CD4-positive, alpha-beta T cell (primary cell): ENCODE data around the gene CDT1. TPM values are rescaled to one million over a fixed set of nuclear protein-coding genes. Genes with fewer than 3 reads are reported as not detected.

Source experiments
- ATAC-seq: fragments of 200-7000 bp; cut with Tn5 transposase; one replicate; pipeline ENCODE4 v1.10.0; 2022; ENCODE audit warnings: mild to moderate bottlenecking; ENCODE audit not compliant: poor library complexity
- CTCF ChIA-PET: fragments of 350-600 bp; sonication (Branson Sonifier 250); formaldehyde crosslinking; loops from one replicate; lab custom pipeline; 2021; ENCODE audit warnings: antibody characterized with exemption, inconsistent platforms; lab: Charles Lee
- POLR2A ChIA-PET: fragments of 350-600 bp; sonication (Branson Sonifier 250); formaldehyde crosslinking; loops from one replicate; lab custom pipeline; 2021; ENCODE audit warnings: antibody characterized with exemption, inconsistent platforms; lab: Charles Lee
- DNase-seq, 14 experiments: peaks; one replicate each; pipeline ENCODE4 v3.0.0-alpha.2; 2013 to 2020; ENCODE audit warnings: mixed read lengths in 2 of 14
- H3K27ac ChIP-seq, 2 donors: one replicate each; pipeline versions ENCODE4 v1.5.1 to v1.7.0; 2013; ENCODE audit warnings: low read length in 2 of 2, low read depth in 1 of 2, mild to moderate bottlenecking in 1 of 2
- H3K27me3 ChIP-seq, 2 experiments: 1 replicate in 1 of 2; 2 replicates in 1 of 2; pipeline versions ENCODE4 v1.6.1 to v1.7.0; 2013; ENCODE audit warnings: low read length in 2 of 2, control low read depth in 1 of 2, mild to moderate bottlenecking in 1 of 2, moderate library complexity in 1 of 2; ENCODE audit not compliant: insufficient read depth in 2 of 2, control insufficient read depth in 1 of 2
- H3K36me3 ChIP-seq: one replicate; pipeline ENCODE4 v1.6.1; 2013; ENCODE audit warnings: low read length, control low read depth; ENCODE audit not compliant: insufficient read depth
- H3K4me1 ChIP-seq: one replicate; pipeline ENCODE4 v1.6.1; 2013; ENCODE audit warnings: low read length, control low read depth; ENCODE audit not compliant: insufficient read depth
- H3K4me3 ChIP-seq: one replicate; pipeline ENCODE4 v1.5.1; 2013; ENCODE audit warnings: mild to moderate bottlenecking, low read length, moderate library complexity
- H3K9me3 ChIP-seq, 2 experiments: 1 replicate in 1 of 2; 2 replicates in 1 of 2; pipeline versions ENCODE4 v1.6.1 to v1.7.0; 2013; ENCODE audit warnings: low read length in 2 of 2, mild to moderate bottlenecking in 2 of 2, control low read depth in 1 of 2, moderate library complexity in 1 of 2; ENCODE audit not compliant: control insufficient read depth in 1 of 2, insufficient read depth in 1 of 2
- H3K27ac Mint-ChIP-seq: one replicate; pipeline ENCODE4 v1.8.0; 2020; ENCODE audit warnings: mixed read lengths
- H3K27me3 Mint-ChIP-seq: one replicate; pipeline ENCODE4 v1.8.0; 2021; ENCODE audit warnings: mixed read lengths
- H3K36me3 Mint-ChIP-seq: one replicate; pipeline ENCODE4 v1.8.0; 2021; ENCODE audit warnings: low read depth, mixed read lengths
- H3K4me1 Mint-ChIP-seq: one replicate; pipeline ENCODE4 v1.8.0; 2021; ENCODE audit warnings: low read depth, mixed read lengths
- H3K4me3 Mint-ChIP-seq: one replicate; pipeline ENCODE4 v1.8.0; 2020; ENCODE audit warnings: mild to moderate bottlenecking, mixed read lengths
- H3K9me3 Mint-ChIP-seq: one replicate; pipeline ENCODE4 v1.8.0; 2020; ENCODE audit warnings: mixed read lengths
- intact Hi-C, 2 experiments: fragments of 100-400 bp; cut with DNase I in 1 of 2; cut with micrococcal nuclease in 1 of 2; formaldehyde crosslinking; loops; one replicate each; pipeline versions ENCODE4 v1.15.1 to v1.9.0; 2023 to 2025; cut with DNase I, micrococcal nuclease
- total RNA-seq, 174 experiments: library from RNA in 2 of 174; stranded (reverse) in 2 of 174; gene quantifications; one replicate each; pipeline ENCODE4 v1.2.3 and lab custom pipeline; 2021 to 2026
- TF ChIP-seq, protein P1 (sequence below): fragments of 200-600 bp; IDR thresholded peaks from one replicate; pipeline ENCODE4 v1.8.0; 2022; ENCODE audit warnings: antibody characterized with exemption, mild to moderate bottlenecking

The CDT1 gene
- total RNA-seq, 2 experiments from 2014 or later: 0.47 to 1.0 TPM

DNA sequence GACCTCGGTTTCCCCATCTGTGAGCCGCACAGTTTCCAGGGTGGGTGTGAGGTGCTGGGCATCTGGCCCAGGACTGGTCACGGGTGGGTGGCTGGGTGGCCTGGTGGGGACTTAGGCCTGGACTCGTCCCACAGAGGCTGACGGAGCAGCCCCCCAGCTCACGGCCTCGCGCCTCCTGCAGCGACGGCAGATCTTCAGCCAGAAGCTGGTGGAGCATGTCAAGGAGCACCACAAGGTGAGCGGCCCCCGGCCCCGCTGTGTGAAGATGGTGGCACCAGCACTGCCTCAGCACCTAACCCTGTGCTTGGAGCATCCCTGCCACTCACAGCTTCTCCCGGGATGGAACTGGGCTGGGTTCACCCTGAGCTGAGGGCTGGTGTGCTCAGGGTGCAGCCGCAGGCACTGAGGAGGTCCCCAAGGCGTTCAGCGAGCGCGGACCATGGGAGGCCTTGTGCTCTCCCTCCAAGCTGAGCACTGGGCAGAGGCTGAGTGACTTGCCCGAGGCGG, 2.4 kb downstream of the CDT1 start:
- POLR2A ChIA-PET: interaction anchor here (0.7 to 2.4 kb wide), 4 partner anchors 11 to 51 kb away, joined by 3 to 6 read pairs (median 4); partner anchors contain the start of genes GALNS and TRAPPC2L
- Mint-ChIP-seq H3K9me3 (no peaks in the 10 kb centered on the region), H3K27ac (no peak overlapping the region), H3K27me3 (no peaks in the 10 kb centered on the region), H3K4me1 (peaks cover 15% of the 10 kb centered on the region), H3K36me3 (peaks cover 4% of the 10 kb centered on the region), H3K4me3 (no peak overlapping the region)
- peaks cover 23% of the 10 kb centered on the region for H3K36me3 ChIP-seq
- H3K4me3 ChIP-seq: no peak overlapping the region
- no peak overlapping the region for H3K27ac ChIP-seq
- H3K9me3 ChIP-seq: no peaks in the 10 kb centered on the region
- peaks cover 42% of the 10 kb centered on the region for H3K4me1 ChIP-seq
- TF ChIP-seq, protein P1, sequence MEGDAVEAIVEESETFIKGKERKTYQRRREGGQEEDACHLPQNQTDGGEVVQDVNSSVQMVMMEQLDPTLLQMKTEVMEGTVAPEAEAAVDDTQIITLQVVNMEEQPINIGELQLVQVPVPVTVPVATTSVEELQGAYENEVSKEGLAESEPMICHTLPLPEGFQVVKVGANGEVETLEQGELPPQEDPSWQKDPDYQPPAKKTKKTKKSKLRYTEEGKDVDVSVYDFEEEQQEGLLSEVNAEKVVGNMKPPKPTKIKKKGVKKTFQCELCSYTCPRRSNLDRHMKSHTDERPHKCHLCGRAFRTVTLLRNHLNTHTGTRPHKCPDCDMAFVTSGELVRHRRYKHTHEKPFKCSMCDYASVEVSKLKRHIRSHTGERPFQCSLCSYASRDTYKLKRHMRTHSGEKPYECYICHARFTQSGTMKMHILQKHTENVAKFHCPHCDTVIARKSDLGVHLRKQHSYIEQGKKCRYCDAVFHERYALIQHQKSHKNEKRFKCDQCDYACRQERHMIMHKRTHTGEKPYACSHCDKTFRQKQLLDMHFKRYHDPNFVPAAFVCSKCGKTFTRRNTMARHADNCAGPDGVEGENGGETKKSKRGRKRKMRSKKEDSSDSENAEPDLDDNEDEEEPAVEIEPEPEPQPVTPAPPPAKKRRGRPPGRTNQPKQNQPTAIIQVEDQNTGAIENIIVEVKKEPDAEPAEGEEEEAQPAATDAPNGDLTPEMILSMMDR: no peak
- ATAC-seq: no peak
- no peaks in the 10 kb centered on the region for H3K27me3 ChIP-seq
- CTCF ChIA-PET: no interaction called here
- intact Hi-C loops: no loop called here
- DNase-seq: no peak

DNA sequence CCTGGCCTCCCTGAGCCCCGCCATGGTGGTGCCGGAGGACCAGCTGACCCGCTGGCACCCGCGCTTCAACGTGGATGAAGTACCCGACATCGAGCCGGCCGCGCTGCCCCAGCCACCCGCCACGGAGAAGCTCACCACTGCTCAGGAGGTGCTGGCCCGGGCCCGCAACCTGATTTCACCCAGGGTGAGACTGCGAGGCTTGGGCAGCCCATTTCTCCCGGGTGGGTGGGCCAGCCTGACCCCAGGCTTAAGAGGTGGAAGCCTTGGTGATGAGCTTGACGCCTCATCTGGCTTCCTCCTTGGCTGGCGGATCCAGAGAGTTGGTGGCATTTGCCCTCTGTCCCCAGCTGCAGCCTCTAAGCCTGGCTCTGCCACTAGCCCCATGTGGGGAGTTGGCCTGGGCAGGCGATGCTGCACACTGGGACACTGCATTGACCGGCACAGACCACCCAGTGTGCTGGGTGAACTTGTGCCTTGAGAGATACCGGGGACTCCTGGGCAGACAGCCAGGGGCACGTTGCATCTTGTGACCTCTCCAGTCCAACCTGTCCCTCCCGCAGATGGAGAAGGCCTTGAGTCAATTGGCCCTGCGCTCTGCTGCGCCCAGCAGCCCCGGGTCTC, 3.0 kb downstream of the CDT1 start:
- no peak for DNase-seq
- H3K4me1 Mint-ChIP-seq: peaks cover 10% of the 10 kb centered on the region
- CTCF ChIA-PET: interaction anchor here (1.4 kb wide), 1 partner anchor 25 kb away, joined by 3 read pairs; no protein-coding TSS in a partner anchor
- H3K36me3 ChIP-seq: peaks cover 23% of the 10 kb centered on the region
- H3K9me3 ChIP-seq: no peaks in the 10 kb centered on the region
- no peak overlapping the region for H3K4me3 ChIP-seq
- peaks cover 4% of the 10 kb centered on the region for H3K36me3 Mint-ChIP-seq
- no peak for ATAC-seq
- no peaks in the 10 kb centered on the region for H3K27me3 Mint-ChIP-seq
- POLR2A ChIA-PET: interaction anchor here (0.8 to 2.4 kb wide), 3 partner anchors 12 to 61 kb away, joined by 3 to 6 read pairs (median 5); partner anchors contain the start of genes GALNS and TRAPPC2L
- peaks cover 46% of the 10 kb centered on the region for H3K4me1 ChIP-seq
- H3K27me3 ChIP-seq: no peaks in the 10 kb centered on the region
- TF ChIP-seq, protein P1: no peak
- H3K27ac Mint-ChIP-seq: no peak overlapping the region
- no peak overlapping the region for H3K4me3 Mint-ChIP-seq
- H3K27ac ChIP-seq: no peak overlapping the region
- no peaks in the 10 kb centered on the region for H3K9me3 Mint-ChIP-seq
- intact Hi-C loops: no loop called here

DNA sequence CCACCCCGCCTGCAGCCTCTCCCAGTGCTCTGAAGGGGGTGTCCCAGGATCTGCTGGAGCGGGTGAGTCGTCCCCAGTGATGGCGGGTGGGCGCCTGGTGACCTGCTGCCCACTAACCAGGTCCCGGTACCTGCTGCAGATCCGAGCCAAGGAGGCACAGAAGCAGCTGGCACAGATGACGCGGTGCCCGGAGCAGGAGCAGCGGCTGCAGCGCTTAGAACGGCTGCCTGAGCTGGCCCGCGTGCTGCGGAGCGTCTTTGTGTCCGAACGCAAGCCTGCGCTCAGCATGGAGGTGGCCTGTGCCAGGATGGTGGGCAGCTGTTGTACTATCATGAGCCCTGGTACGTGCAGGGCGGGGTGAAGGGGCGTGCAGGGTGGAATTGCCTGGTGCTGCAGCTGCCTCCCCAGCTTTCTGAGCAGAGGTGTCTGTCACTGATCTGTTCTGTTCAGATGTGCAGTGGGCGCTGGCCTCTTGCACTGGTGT, 3.6 kb downstream of the CDT1 start:
- H3K36me3 Mint-ChIP-seq: peaks cover 8% of the 10 kb centered on the region
- intact Hi-C loops: no loop called here
- peaks cover 40% of the 10 kb centered on the region for H3K4me1 ChIP-seq
- H3K9me3 ChIP-seq: no peaks in the 10 kb centered on the region
- CTCF ChIA-PET: interaction anchor here (1.4 kb wide), 1 partner anchor 26 kb away, joined by 3 read pairs; no protein-coding TSS in a partner anchor
- H3K4me3 Mint-ChIP-seq: no peak overlapping the region
- DNase-seq: peak in 1 of 14 experiments; percentile 33
- H3K27ac Mint-ChIP-seq: no peak overlapping the region
- no peaks in the 10 kb centered on the region for H3K9me3 Mint-ChIP-seq
- TF ChIP-seq, protein P1: no peak
- no peaks in the 10 kb centered on the region for H3K27me3 Mint-ChIP-seq
- no peaks in the 10 kb centered on the region for H3K27me3 ChIP-seq
- no peak overlapping the region for H3K27ac ChIP-seq
- no peak overlapping the region for H3K4me3 ChIP-seq
- ATAC-seq: no peak
- peaks cover 10% of the 10 kb centered on the region for H3K4me1 Mint-ChIP-seq
- peaks cover 23% of the 10 kb centered on the region for H3K36me3 ChIP-seq
- POLR2A ChIA-PET: interaction anchor here (0.8 to 2.4 kb wide), 2 partner anchors 12 to 62 kb away, joined by 3 to 6 read pairs; no protein-coding TSS in a partner anchor
